BJ (cell line): ENCODE measurements around the gene C10orf105. TPM values are rescaled to one million over a fixed set of nuclear protein-coding genes. Genes with fewer than 3 reads are reported as not detected.

Experiments used
- CTCF ChIA-PET: fragments of 350-600 bp; formaldehyde crosslinking; extraction: SDS; loops from one replicate; lab custom pipeline; 2021; ENCODE audit warnings: antibody characterized with exemption, inconsistent platforms; lab: Yijun Ruan, JAX
- POLR2A ChIA-PET: fragments of 300-600 bp; sonication (Branson Sonifier 250); formaldehyde crosslinking; extraction: SDS; loops from one replicate; lab custom pipeline; 2021; ENCODE audit warnings: antibody characterized with exemption; lab: Charles Lee
- DNase-seq: peaks from one replicate; pipeline ENCODE4 v3.0.0-alpha.2; 2011; ENCODE audit warnings: low read depth
- H3K27me3 ChIP-seq: 2 replicates; pipeline ENCODE4 v1.6.0; 2011; ENCODE audit warnings: low read length; ENCODE audit not compliant: control insufficient read depth, insufficient read depth
- H3K36me3 ChIP-seq: 2 replicates; pipeline ENCODE4 v1.5.1; 2011; ENCODE audit warnings: low read length; ENCODE audit not compliant: control insufficient read depth, insufficient read depth
- H3K4me3 ChIP-seq: 2 replicates; pipeline ENCODE4 v1.5.1; 2011; ENCODE audit warnings: low read depth, mild to moderate bottlenecking, control low read depth, low read length
- CTCF ChIP-seq: IDR thresholded peaks from 2 replicates; pipeline ENCODE4 v1.5.1; 2011; ENCODE audit warnings: low read depth, mild to moderate bottlenecking, control low read depth, inconsistent platforms, low read length, moderate library complexity; ENCODE audit not compliant: insufficient read depth
- polyA plus RNA-seq: library from polyadenylated mRNA; depleted of rRNA; stranded (reverse); fragments of >200 nt; gene quantifications from 2 replicates; pipeline ENCODE4 v1.2.3, GENCODE V29; 2011

Gene C10orf105
- polyA plus RNA-seq, 1 experiment, result 1.1 TPM

- peaks cover 2% of the 10 kb centered on the region; the same call in 1 of the 2 replicates for H3K27me3 ChIP-seq
- POLR2A ChIA-PET, result no interaction called here
These were observed 14.0 kb downstream of the C10orf105 start for GRCh38 chr10:71705582-71705981.

GRCh38 chr10:71704816-71705215 is 14.8 kb downstream of the C10orf105 start:
- DNase-seq, result no peak
- CTCF ChIA-PET, result interaction anchor here (0.9 to 6.4 kb wide), 6 partner anchors 9 to 390 kb away, joined by 3 to 93 read pairs (median 3); partner anchors contain the start of gene VSIR
- TF ChIP-seq CTCF, result no peak
- Histone ChIP-seq H3K4me3 (no peak overlapping the region), H3K27me3 (peaks cover 2% of the 10 kb centered on the region; the same call in 1 of the 2 replicates), H3K36me3 (no peaks in the 10 kb centered on the region)
- POLR2A ChIA-PET, result interaction anchor here (0.6 kb wide), 1 partner anchor 278 kb away, joined by 6 read pairs; no protein-coding TSS in a partner anchor

More at GRCh38 chr10:71705582-71705981, 14.0 kb downstream of the C10orf105 start:
- no peak for TF ChIP-seq CTCF
- CTCF ChIA-PET, result interaction anchor here (0.9 to 6.4 kb wide), 9 partner anchors 9 to 392 kb away, joined by 3 to 93 read pairs (median 3); partner anchors contain the start of genes SLC29A3 and VSIR
- no peak for DNase-seq
- Histone ChIP-seq H3K36me3 (no peaks in the 10 kb centered on the region), H3K4me3 (no peak overlapping the region)

- TF ChIP-seq CTCF, result no peak
- POLR2A ChIA-PET, result no interaction called here
- peaks cover 2% of the 10 kb centered on the region; the same call in 1 of the 2 replicates for H3K27me3 ChIP-seq
These were observed 16.0 kb downstream of the C10orf105 start for GRCh38 chr10:71703577-71703976.

GRCh38 chr10:71701496-71702132 is 18.0 kb downstream of the C10orf105 start:
- DNase-seq, result no peak
- Histone ChIP-seq H3K27me3 (peaks cover 5% of the 10 kb centered on the region; the same call in 1 of the 2 replicates), H3K4me3 (no peak overlapping the region), H3K36me3 (no peaks in the 10 kb centered on the region)
- ChIA-PET POLR2A (no interaction called here), CTCF (interaction anchor here (1.1 to 1.7 kb wide), 6 partner anchors 10 to 218 kb away, joined by 3 to 6 read pairs (median 4); partner anchors contain the start of gene VSIR)
- TF ChIP-seq CTCF, result no peak

More at GRCh38 chr10:71703577-71703976, 16.0 kb downstream of the C10orf105 start:
- H3K36me3 ChIP-seq, result no peaks in the 10 kb centered on the region
- no peak overlapping the region for H3K4me3 ChIP-seq
- CTCF ChIA-PET, result interaction anchor here (0.8 to 6.4 kb wide), 5 partner anchors 7 to 111 kb away, joined by 3 to 93 read pairs (median 4); partner anchors contain the start of gene VSIR
- no peak for DNase-seq

- DNase-seq, result no peak
- H3K36me3 ChIP-seq, result no peaks in the 10 kb centered on the region
- POLR2A ChIA-PET, result no interaction called here
- no peak for TF ChIP-seq CTCF
- peaks cover 5% of the 10 kb centered on the region; the same call in 1 of the 2 replicates for H3K27me3 ChIP-seq
- no peak overlapping the region for H3K4me3 ChIP-seq
- CTCF ChIA-PET, result interaction anchor here (1.1 to 8.6 kb wide), 7 partner anchors 6 to 218 kb away, joined by 3 to 93 read pairs (median 4); partner anchors contain the start of gene VSIR
These were observed 18.7 kb downstream of the C10orf105 start for GRCh38 chr10:71700731-71701368.
